Lung (tissue), 12 donors: ENCODE measurements around the gene ANKRD11. TPM values are rescaled to one million over a fixed set of nuclear protein-coding genes. Genes with fewer than 3 reads are reported as not detected.

ENCODE experiments used
- ATAC-seq: fragments of 200-7000 bp; cut with Tn5 transposase; one replicate; pipeline ENCODE4 v1.9.1; 2020; ENCODE audit warnings: moderate number of reproducible peaks; ENCODE audit not compliant: insufficient read depth, low FRiP score
- DNase-seq, 3 donors: peaks; one replicate each; pipeline ENCODE4 v3.0.0-alpha.2; 2013 to 2017
- H3K27ac ChIP-seq, 2 donors: one replicate each; pipeline ENCODE4 v1.5.1; 2013; ENCODE audit warnings: mild to moderate bottlenecking in 2 of 2, moderate library complexity in 2 of 2, control low read depth in 1 of 2, inconsistent platforms in 1 of 2, low read depth in 1 of 2, low read length in 1 of 2
- H3K27me3 ChIP-seq, 3 donors: one replicate each; pipeline ENCODE4 v1.5.1; 2013; ENCODE audit warnings: low read length in 2 of 3; ENCODE audit not compliant: control insufficient read depth in 3 of 3, insufficient read depth in 3 of 3
- H3K36me3 ChIP-seq, 4 donors: one replicate each; pipeline ENCODE4 v1.5.1; 2013; ENCODE audit warnings: low read length in 4 of 4, mild to moderate bottlenecking in 1 of 4, moderate library complexity in 1 of 4; ENCODE audit not compliant: control insufficient read depth in 4 of 4, insufficient read depth in 4 of 4
- H3K4me1 ChIP-seq, 5 donors: one replicate each; pipeline ENCODE4 v1.5.1; 2013; ENCODE audit warnings: low read length in 5 of 5, mild to moderate bottlenecking in 2 of 5, moderate library complexity in 1 of 5; ENCODE audit not compliant: control insufficient read depth in 5 of 5, insufficient read depth in 5 of 5
- H3K4me3 ChIP-seq: one replicate; pipeline ENCODE4 v1.5.1; 2013; ENCODE audit warnings: mild to moderate bottlenecking, control low read depth, moderate library complexity
- H3K9ac ChIP-seq, 2 donors: one replicate each; pipeline ENCODE4 v1.5.1; 2013; ENCODE audit warnings: low read length in 2 of 2, control low read depth in 1 of 2; ENCODE audit not compliant: insufficient read depth in 1 of 2
- H3K9me3 ChIP-seq, 4 donors: one replicate each; pipeline ENCODE4 v1.5.1; 2013; ENCODE audit warnings: low read length in 3 of 4, mild to moderate bottlenecking in 1 of 4, moderate library complexity in 1 of 4; ENCODE audit not compliant: control insufficient read depth in 4 of 4, insufficient read depth in 3 of 4
- CTCF ChIP-seq: IDR thresholded peaks from 2 replicates; pipeline ENCODE4 v1.5.1; 2012; ENCODE audit warnings: mild to moderate bottlenecking; ENCODE audit errors: control extremely low read depth, extremely low read depth
- WGBS, 2 donors: extraction: QIAGEN DNeasy Blood & Tissue Kit; methylation state at CpG; one replicate each; pipeline ENCODE4 v1.1.7; 2013; 5-methylcytosine and 5-hydroxymethylcytosine counted together
- polyA plus RNA-seq, 2 donors: library from polyadenylated mRNA; stranded (reverse); fragments of 200-250 nt; gene quantifications; one replicate each; pipeline ENCODE4 v1.2.1, GENCODE V29; 2013
- total RNA-seq, 2 donors: library from RNA; depleted of rRNA in 1 of 2; stranded (reverse); fragments of >200 nt in 1 of 2; gene quantifications; one replicate each; pipeline ENCODE4 v1.2.1, GENCODE V29; 2014 to 2021
- donor health status: control.
- donor health status: control.
- donor health status: Bipolar disorder and iron deficiency.
- donor health status: healthy.
- donor health status: DM: yes; HTN: yes; CAD: no.

The ANKRD11 gene
- total and polyA plus RNA-seq, 4 donors, result 58.5 to 162 (median 89.5) TPM

GRCh38 chr16:89290887-89291286 lies 199.5 kb downstream of the ANKRD11 start:
- H3K27me3 ChIP-seq, result no peaks in the 10 kb centered on the region
- peaks cover 4 to 35% (median 21%) of the 10 kb centered on the region in 4 donors for H3K36me3 ChIP-seq
- DNase-seq (no peak), ATAC-seq (no peak)
- TF ChIP-seq CTCF, result no peak
- H3K9me3 ChIP-seq, result no peaks in the 10 kb centered on the region
- no peak overlapping the region for H3K9ac ChIP-seq
- no peak overlapping the region for H3K27ac ChIP-seq
- H3K4me3 ChIP-seq, result no peak overlapping the region
- 88 to 94% methylated on average over 17 of the region's 17 CpGs for WGBS, 2 donors
- peaks cover 0 to 15% (median 6%) of the 10 kb centered on the region in 5 donors for H3K4me1 ChIP-seq

- Histone ChIP-seq H3K36me3 (peaks cover 7 to 40% (median 24%) of the 10 kb centered on the region in 4 donors), H3K4me1 (peaks cover 0 to 15% (median 6%) of the 10 kb centered on the region in 5 donors), H3K27ac (no peak overlapping the region), H3K9me3 (no peaks in the 10 kb centered on the region), H3K27me3 (no peaks in the 10 kb centered on the region), H3K4me3 (no peak overlapping the region), H3K9ac (no peak overlapping the region)
- no peak for TF ChIP-seq CTCF
- 93 to 94% methylated on average over 16 of the region's 16 CpGs for WGBS, 2 donors
- ATAC-seq, result no peak
- no peak for DNase-seq
Measured at GRCh38 chr16:89290472-89290871, 199.9 kb downstream of the ANKRD11 start.

- Histone ChIP-seq H3K27ac (no peak overlapping the region), H3K9me3 (no peaks in the 10 kb centered on the region), H3K4me1 (peaks cover 0 to 12% (median 6%) of the 10 kb centered on the region in 5 donors), H3K9ac (no peak overlapping the region), H3K27me3 (no peaks in the 10 kb centered on the region), H3K36me3 (peaks cover 12 to 45% (median 31%) of the 10 kb centered on the region in 4 donors), H3K4me3 (no peak overlapping the region)
- ATAC-seq, result peak; percentile 56
- 74 to 78% methylated on average over 22 to 25 of the region's 25 CpGs for WGBS, 2 donors
- DNase-seq, result peak; percentile 42 to 65 (median 46)
- peak; percentile 41 for TF ChIP-seq CTCF
Measured at GRCh38 chr16:89289428-89290395, 200.6 kb downstream of the ANKRD11 start.
